ENCODE results near the gene TMEM89. TPM values are rescaled to one million over a fixed set of nuclear protein-coding genes. Genes with fewer than 3 reads are reported as not detected.

TMEM89 gene
- total and polyA plus RNA-seq, 2 experiments from 2014 or later = not detected

DNA sequence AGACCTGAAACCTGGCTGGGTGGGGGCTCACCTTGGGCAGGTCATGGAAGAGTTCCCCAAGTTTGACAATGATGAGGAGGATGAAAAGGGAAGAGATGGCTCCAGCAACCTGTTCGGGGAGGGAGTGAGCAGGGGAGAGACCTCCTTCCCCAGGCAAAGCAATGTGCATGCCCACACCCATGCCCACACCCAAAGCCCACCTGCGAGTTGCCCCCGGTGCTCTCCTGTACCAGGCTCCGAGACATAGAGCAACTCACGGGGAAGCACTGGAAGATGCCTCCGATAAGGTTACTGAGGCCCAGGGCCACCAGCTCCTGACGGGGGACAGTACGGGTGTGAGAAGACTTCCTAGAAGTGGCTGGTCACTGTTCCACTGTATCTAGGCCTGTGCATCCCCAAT is 8.8 kb upstream of the TMEM89 start:
- Mint-ChIP-seq H3K27ac (no peak overlapping the region), H3K36me3 (ENCODE audit: low read depth) (peaks cover 62% of the 10 kb centered on the region), H3K9me3 (no peaks in the 10 kb centered on the region), H3K4me3 (no peak overlapping the region), H3K27me3 (ENCODE audit: insufficient read depth, low read depth, poor library complexity) (peaks cover 9% of the 10 kb centered on the region), H3K4me1 (peaks cover 9% of the 10 kb centered on the region; the same call in 2 of the 3 replicates)
- ATAC-seq (no peak), DNase-seq (ENCODE audit: low spot score) (no peak)
- H4K20me1 ChIP-seq (replicated peaks; ENCODE audit: insufficient read depth) = peaks cover 5% of the 10 kb centered on the region
- H3K4me1 ChIP-seq (ENCODE audit: insufficient read depth) = no peaks in the 10 kb centered on the region; the same call in 1 of the 2 replicates
- TF ChIP-seq ZNF462 (CRISPR knock-in tag; IDR thresholded peaks at IDR 0.05) (no peak), JUNB (IDR thresholded peaks at IDR 0.05; ENCODE audit: unreplicated experiment) (no peak), EZH2 (IDR thresholded peaks at IDR 0.05; ENCODE audit: low read depth, unreplicated experiment) (no peak), POLR2AphosphoS5 (IDR thresholded peaks at IDR 0.05; ENCODE audit: low read depth) (no peak), REST (IDR thresholded peaks at IDR 0.05; ENCODE audit: unreplicated experiment) (no peak)
- TF ChIP-seq, protein P1, sequence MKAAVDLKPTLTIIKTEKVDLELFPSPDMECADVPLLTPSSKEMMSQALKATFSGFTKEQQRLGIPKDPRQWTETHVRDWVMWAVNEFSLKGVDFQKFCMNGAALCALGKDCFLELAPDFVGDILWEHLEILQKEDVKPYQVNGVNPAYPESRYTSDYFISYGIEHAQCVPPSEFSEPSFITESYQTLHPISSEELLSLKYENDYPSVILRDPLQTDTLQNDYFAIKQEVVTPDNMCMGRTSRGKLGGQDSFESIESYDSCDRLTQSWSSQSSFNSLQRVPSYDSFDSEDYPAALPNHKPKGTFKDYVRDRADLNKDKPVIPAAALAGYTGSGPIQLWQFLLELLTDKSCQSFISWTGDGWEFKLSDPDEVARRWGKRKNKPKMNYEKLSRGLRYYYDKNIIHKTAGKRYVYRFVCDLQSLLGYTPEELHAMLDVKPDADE (IDR thresholded peaks at IDR 0.05) = no peak
- TF ChIP-seq, protein P2, sequence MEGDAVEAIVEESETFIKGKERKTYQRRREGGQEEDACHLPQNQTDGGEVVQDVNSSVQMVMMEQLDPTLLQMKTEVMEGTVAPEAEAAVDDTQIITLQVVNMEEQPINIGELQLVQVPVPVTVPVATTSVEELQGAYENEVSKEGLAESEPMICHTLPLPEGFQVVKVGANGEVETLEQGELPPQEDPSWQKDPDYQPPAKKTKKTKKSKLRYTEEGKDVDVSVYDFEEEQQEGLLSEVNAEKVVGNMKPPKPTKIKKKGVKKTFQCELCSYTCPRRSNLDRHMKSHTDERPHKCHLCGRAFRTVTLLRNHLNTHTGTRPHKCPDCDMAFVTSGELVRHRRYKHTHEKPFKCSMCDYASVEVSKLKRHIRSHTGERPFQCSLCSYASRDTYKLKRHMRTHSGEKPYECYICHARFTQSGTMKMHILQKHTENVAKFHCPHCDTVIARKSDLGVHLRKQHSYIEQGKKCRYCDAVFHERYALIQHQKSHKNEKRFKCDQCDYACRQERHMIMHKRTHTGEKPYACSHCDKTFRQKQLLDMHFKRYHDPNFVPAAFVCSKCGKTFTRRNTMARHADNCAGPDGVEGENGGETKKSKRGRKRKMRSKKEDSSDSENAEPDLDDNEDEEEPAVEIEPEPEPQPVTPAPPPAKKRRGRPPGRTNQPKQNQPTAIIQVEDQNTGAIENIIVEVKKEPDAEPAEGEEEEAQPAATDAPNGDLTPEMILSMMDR (conservative IDR thresholded peaks at IDR 0.05; ENCODE audit: low read depth in 2 of 2) = no peak
- H3K27ac ChIP-seq (ENCODE audit: low read depth) = no peak overlapping the region
- peaks cover 11% of the 10 kb centered on the region; the same call in 1 of the 2 replicates for H3K36me3 ChIP-seq (ENCODE audit: insufficient read depth)
- no peaks in the 10 kb centered on the region for H3K9me2 ChIP-seq (ENCODE audit: insufficient read depth)
- peaks cover 10% of the 10 kb centered on the region for H3K79me2 ChIP-seq (replicated peaks; ENCODE audit: insufficient read depth)
- no peak overlapping the region for H3K4me2 ChIP-seq
- no peaks in the 10 kb centered on the region for H3F3A ChIP-seq (replicated peaks; ENCODE audit: low read depth)
- H3K4me3 ChIP-seq = no peak overlapping the region
- no peak overlapping the region for H2AFZ ChIP-seq
- no peaks in the 10 kb centered on the region for H3K27me3 ChIP-seq (ENCODE audit: insufficient read depth)

All from GM23338 (cell line).